GM12865 (cell line): Measurements from ENCODE around the gene ZNF576.
"Not testable (repeated sequence)": the region's sequence is repeated elsewhere in the genome, so short reads cannot be mapped to it uniquely, and the experiment has no call there.

Experiments
- DNase-seq: peaks from one replicate; pipeline ENCODE4 v3.0.0; 2010; ENCODE audit warnings: low read depth
- H3K4me3 ChIP-seq: 2 replicates; pipeline ENCODE4 v1.5.1; 2011; ENCODE audit warnings: mild to moderate bottlenecking, low read depth, low read length, control low read depth
- CTCF ChIP-seq: IDR thresholded peaks from 2 replicates; pipeline ENCODE4 v1.5.1; 2011; ENCODE audit warnings: low read length, control low read depth, low read depth, inconsistent platforms; ENCODE audit not compliant: insufficient read depth; ENCODE audit errors: missing control alignments

The ZNF576 gene

GRCh38 chr19:43586346-43586745 is 10.0 kb upstream of the ZNF576 start:
- no peak for TF ChIP-seq CTCF
- H3K4me3 ChIP-seq = no peak overlapping the region
- no peak for DNase-seq

GRCh38 chr19:43587029-43587428 is 9.4 kb upstream of the ZNF576 start:
- not testable (repeated sequence) for H3K4me3 ChIP-seq

GRCh38 chr19:43589277-43589676 is 7.1 kb upstream of the ZNF576 start:
- TF ChIP-seq CTCF = no peak
- DNase-seq = no peak
- H3K4me3 ChIP-seq = no peak overlapping the region

More at GRCh38 chr19:43587029-43587428, 9.4 kb upstream of the ZNF576 start:
- DNase-seq = not testable (repeated sequence)

GRCh38 chr19:43589678-43590077 is 6.7 kb upstream of the ZNF576 start:
- no peak for TF ChIP-seq CTCF
- no peak overlapping the region for H3K4me3 ChIP-seq
- DNase-seq = peak; percentile 31

- DNase-seq = no peak
- H3K4me3 ChIP-seq = no peak overlapping the region
- TF ChIP-seq CTCF = no peak
Measured at GRCh38 chr19:43591904-43592772, 4.3 kb upstream of the ZNF576 start.

- no peak overlapping the region for H3K4me3 ChIP-seq
- TF ChIP-seq CTCF = no peak
- no peak for DNase-seq
Measured at GRCh38 chr19:43592800-43593350, 3.5 kb upstream of the ZNF576 start.

- H3K4me3 ChIP-seq = peak overlapping the region; percentile 78
- DNase-seq = no peak
- no peak for TF ChIP-seq CTCF
Measured at GRCh38 chr19:43594081-43594697, 2.2 kb upstream of the ZNF576 start.
